ENCODE data around the gene C22orf23.

The C22orf23 gene

DNA sequence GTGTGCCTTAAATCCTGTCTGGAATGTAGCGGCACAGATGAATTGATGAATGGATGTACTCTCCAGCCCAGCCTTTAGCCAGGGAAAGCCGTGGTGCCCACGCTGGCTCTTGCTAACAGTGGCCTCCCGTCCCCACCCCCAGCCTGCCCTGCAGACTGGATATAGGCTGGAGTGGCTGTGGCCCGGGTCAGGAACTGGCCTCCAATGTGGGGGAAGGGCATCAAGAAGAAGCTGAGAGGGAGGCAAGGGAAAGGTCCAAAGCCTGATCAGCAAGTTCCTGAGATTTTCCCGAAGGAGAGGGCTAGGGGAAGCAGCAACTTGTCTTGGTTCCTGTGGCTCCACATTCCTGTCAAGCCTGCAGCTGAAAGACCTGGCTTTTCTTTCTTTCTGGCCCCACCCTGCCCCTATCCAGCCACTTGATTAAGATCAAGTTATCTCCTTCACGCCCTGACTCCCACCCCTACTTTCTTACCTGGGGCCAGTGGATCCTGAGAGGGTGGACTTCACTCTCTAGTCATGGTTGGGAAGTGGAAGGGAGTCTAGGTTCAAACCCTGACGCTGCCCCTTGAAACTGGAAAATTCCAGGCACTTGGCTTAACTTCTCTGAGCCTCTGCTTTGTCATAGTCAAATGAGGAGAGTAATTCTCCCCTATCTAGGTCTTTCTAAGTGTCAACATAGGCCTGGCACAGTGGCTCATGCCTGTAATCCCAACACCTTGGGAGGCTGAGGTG, 58.3 kb downstream of the C22orf23 start:
- TF ChIP-seq EZH2phosphoT487 (IDR thresholded peaks at IDR 0.05; ENCODE audit: low read depth) (no peak), CTCF (IDR thresholded peaks at IDR 0.05; ENCODE audit: low read depth, low read length) (no peak)
- H3K27me3 ChIP-seq (ENCODE audit: low read depth, low read length), result no peaks in the 10 kb centered on the region
- no peaks in the 10 kb centered on the region for H3K4me1 ChIP-seq (ENCODE audit: low read length)
- H3K4me2 ChIP-seq (ENCODE audit: low read length), result no peak overlapping the region
- no peak overlapping the region for H3K27ac ChIP-seq (ENCODE audit: low read length)
- H2AFZ ChIP-seq (ENCODE audit: low read depth, low read length), result no peak overlapping the region
- H3K9me3 ChIP-seq (ENCODE audit: insufficient read depth, low read length), result no peaks in the 10 kb centered on the region
- H3K4me3 ChIP-seq (ENCODE audit: low read length), result no peak overlapping the region
- peaks cover 10% of the 10 kb centered on the region for H3K36me3 ChIP-seq (replicated peaks; ENCODE audit: low read depth, low read length)
- no peaks in the 10 kb centered on the region for H3K79me2 ChIP-seq (ENCODE audit: low read length)
- H4K20me1 ChIP-seq (ENCODE audit: insufficient read depth, low read length), result no peaks in the 10 kb centered on the region
- no peak overlapping the region for H3K9ac ChIP-seq (ENCODE audit: low read length)

GRCh38 chr22:37893583-37893983, 59.8 kb downstream of the C22orf23 start:
- TF ChIP-seq EZH2phosphoT487 (IDR thresholded peaks at IDR 0.05; ENCODE audit: low read depth) (no peak), CTCF (IDR thresholded peaks at IDR 0.05; ENCODE audit: low read depth, low read length) (no peak)
- no peak overlapping the region for H3K27ac ChIP-seq (ENCODE audit: low read length)
- no peaks in the 10 kb centered on the region for H3K9me3 ChIP-seq (ENCODE audit: insufficient read depth, low read length)
- H2AFZ ChIP-seq (ENCODE audit: low read depth, low read length), result no peak overlapping the region
- no peaks in the 10 kb centered on the region for H3K4me1 ChIP-seq (ENCODE audit: low read length)
- no peaks in the 10 kb centered on the region for H3K27me3 ChIP-seq (ENCODE audit: low read depth, low read length)
- H3K9ac ChIP-seq (ENCODE audit: low read length), result no peak overlapping the region
- peaks cover 19% of the 10 kb centered on the region for H3K36me3 ChIP-seq (replicated peaks; ENCODE audit: low read depth, low read length)
- H3K79me2 ChIP-seq (ENCODE audit: low read length), result no peaks in the 10 kb centered on the region
- H3K4me3 ChIP-seq (ENCODE audit: low read length), result no peak overlapping the region
- H4K20me1 ChIP-seq (ENCODE audit: insufficient read depth, low read length), result no peaks in the 10 kb centered on the region
- H3K4me2 ChIP-seq (ENCODE audit: low read length), result no peak overlapping the region
